Stomach (tissue), 9 donors: ENCODE results near the gene PLEKHA6. TPM values are rescaled to one million over a fixed set of nuclear protein-coding genes. Genes with fewer than 3 reads are reported as not detected.

ENCODE experiments used
- DNase-seq, 2 donors: peaks; one replicate each; pipeline versions ENCODE4 v3.0.0 to v3.0.0-alpha.2; 2013 to 2019
- H3K27ac ChIP-seq, 5 donors: fragments of 200-600 bp in 4 of 5; sonication (generic) in 4 of 5; one replicate each; pipeline ENCODE4 v1.5.1; 2013 to 2019; ENCODE audit warnings: mild to moderate bottlenecking in 1 of 5, moderate library complexity in 1 of 5
- H3K27me3 ChIP-seq, 3 donors: fragments of 200-600 bp; sonication (generic); one replicate each; pipeline ENCODE4 v1.5.1; 2017 to 2019; ENCODE audit warnings: mixed run types in 1 of 3
- H3K36me3 ChIP-seq, 4 donors: fragments of 200-600 bp; sonication (generic); 1 replicate in 3 of 4; 2 replicates in 1 of 4; pipeline ENCODE4 v1.5.1; 2016 to 2019
- H3K4me1 ChIP-seq, 4 donors: fragments of 200-600 bp; sonication (generic); one replicate each; pipeline ENCODE4 v1.5.1; 2016 to 2019
- H3K4me3 ChIP-seq, 4 donors: fragments of 200-600 bp; sonication (generic) in 3 of 4; one replicate each; pipeline ENCODE4 v1.5.1; 2016 to 2019; ENCODE audit warnings: mild to moderate bottlenecking in 1 of 4
- H3K9me3 ChIP-seq, 4 donors: fragments of 200-600 bp; sonication (generic); one replicate each; pipeline ENCODE4 v1.5.1; 2016 to 2019
- CTCF ChIP-seq, 7 experiments: fragments of 450-650 bp in 4 of 7; fragments of 200-600 bp in 3 of 7; sonication (generic) in 3 of 7; IDR thresholded peaks; one replicate each; pipeline ENCODE4 v1.5.1; 2016 to 2019; ENCODE audit warnings: antibody characterized with exemption in 7 of 7, control low read depth in 2 of 7, mild to moderate bottlenecking in 1 of 7
- EP300 ChIP-seq: sonication (generic); formaldehyde crosslinking; IDR thresholded peaks from one replicate; pipeline ENCODE4 v1.6.1; 2017; ENCODE audit warnings: antibody characterized with exemption
- POLR2A ChIP-seq, 4 donors: fragments of 450-650 bp; IDR thresholded peaks; one replicate each; pipeline ENCODE4 v1.6.1; 2016; ENCODE audit warnings: antibody characterized with exemption in 4 of 4, control low read depth in 2 of 4, mild to moderate bottlenecking in 1 of 4, moderate library complexity in 1 of 4
- POLR2AphosphoS5 ChIP-seq, 3 donors: sonication (generic); formaldehyde crosslinking; IDR thresholded peaks; one replicate each; pipeline ENCODE4 v1.6.1; 2016; ENCODE audit warnings: antibody characterized with exemption in 3 of 3
- WGBS, 5 donors: extraction: QIAGEN DNeasy Blood & Tissue Kit in 3 of 5; methylation state at CpG; one replicate each; pipeline versions ENCODE4 v1.1.5 to v1.1.7; 2013 to 2018; 5-methylcytosine and 5-hydroxymethylcytosine counted together
- intact Hi-C: fragments of 100-400 bp; cut with DNase I; formaldehyde crosslinking; loops from one replicate; pipeline ENCODE4 v1.15.1; 2023; ENCODE audit warnings: low total_unique reads
- polyA plus RNA-seq, 3 donors: library from polyadenylated mRNA; stranded (reverse); fragments of 200-250 nt; gene quantifications; one replicate each; pipeline ENCODE4 v1.2.3, GENCODE V29; 2013
- total RNA-seq, 5 donors: library from RNA; depleted of rRNA; stranded (reverse); fragments of >200 nt; gene quantifications; one replicate each; pipeline versions ENCODE4 v1.1.0 to v1.2.3, GENCODE V29; 2014 to 2016
- donor health status: healthy with polysubstance abuse.
- donor health status: Bipolar disorder and iron deficiency.
- donor health status: healthy.

The PLEKHA6 gene
- total and polyA plus RNA-seq, 8 donors: 6.4 to 97.9 (median 34.8) TPM

DNA sequence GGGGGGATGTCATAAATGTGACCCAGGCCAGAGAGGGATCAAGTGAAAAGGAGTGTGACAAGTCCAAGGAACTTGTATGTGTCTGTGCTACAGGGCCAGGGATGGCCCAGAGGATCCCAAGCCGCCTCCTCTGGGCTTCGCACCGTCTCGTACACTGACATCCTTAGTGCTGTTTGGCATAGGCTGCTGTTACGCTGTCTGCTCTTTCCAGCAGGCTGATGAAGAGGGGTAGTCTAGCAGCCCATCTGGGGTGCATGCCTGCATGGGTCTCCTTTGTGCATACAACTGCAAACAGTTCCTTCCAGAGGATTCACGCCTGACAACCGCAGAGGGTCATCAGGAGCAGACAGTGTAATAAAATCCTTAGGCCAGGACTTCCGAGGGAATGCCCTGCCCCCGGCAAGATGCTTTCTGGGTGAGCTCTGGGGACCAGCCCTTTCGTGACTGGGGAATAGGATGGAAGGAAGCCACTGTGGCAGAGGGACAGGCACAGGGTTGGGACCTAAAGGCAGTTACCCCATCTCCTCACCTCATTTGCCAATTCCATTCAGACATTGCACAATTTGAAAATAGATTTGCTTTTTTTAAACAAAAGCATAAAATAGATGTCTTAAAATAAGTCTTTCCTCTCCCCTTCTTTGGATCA, 139.6 kb downstream of the PLEKHA6 start:
- no peak overlapping the region for H3K27ac ChIP-seq
- peak in 1 of 2 donors; percentile 18 for DNase-seq
- H3K4me3 ChIP-seq: no peak overlapping the region
- intact Hi-C loops: no loop called here
- H3K36me3 ChIP-seq: peaks cover 20 to 58% (median 50%) of the 10 kb centered on the region in 4 donors
- no peaks in the 10 kb centered on the region for H3K9me3 ChIP-seq
- no peaks in the 10 kb centered on the region for H3K27me3 ChIP-seq
- H3K4me1 ChIP-seq: no peaks in the 10 kb centered on the region
- TF ChIP-seq POLR2AphosphoS5 (IDR thresholded peaks at IDR 0.05): no peak
- no peak for TF ChIP-seq EP300
- no peak for TF ChIP-seq POLR2A (IDR thresholded peaks at IDR 0.05)
- no peak for TF ChIP-seq CTCF (IDR thresholded peaks at IDR 0.05)
- 82 to 100% (median 88%) methylated on average over 3 to 10 of the region's 10 CpGs for WGBS, 5 donors

DNA sequence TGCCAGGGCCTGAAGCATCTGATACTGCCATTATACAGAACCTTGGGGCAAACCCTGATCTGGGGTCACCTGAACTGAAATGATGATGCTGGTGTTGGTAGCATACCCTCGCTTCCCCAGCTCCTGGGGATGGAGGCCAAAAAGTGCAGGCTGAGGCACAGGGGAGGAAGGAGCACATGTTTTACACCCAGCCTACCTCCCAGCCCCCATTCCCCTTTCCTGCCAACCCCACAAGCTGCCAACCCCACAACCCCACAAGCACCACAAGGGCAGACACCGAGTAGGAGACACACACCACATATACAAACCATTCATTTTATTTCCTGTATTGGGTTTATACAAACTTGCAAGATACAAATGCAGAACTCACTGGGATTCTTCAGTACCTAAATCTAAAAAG, 141.2 kb downstream of the PLEKHA6 start:
- Histone ChIP-seq H3K36me3 (peaks cover 20 to 43% (median 40%) of the 10 kb centered on the region in 4 donors), H3K4me3 (no peak overlapping the region), H3K27me3 (peaks cover 0 to 6% (median 0%) of the 10 kb centered on the region in 3 donors), H3K9me3 (no peaks in the 10 kb centered on the region), H3K27ac (no peak overlapping the region), H3K4me1 (peaks cover 7 to 11% (median 10%) of the 10 kb centered on the region in 4 donors)
- intact Hi-C loops: no loop called here
- DNase-seq: peak in 1 of 2 donors; percentile 14
- 35 to 60% (median 53%) methylated on average over 2 of the region's 2 CpGs for WGBS, 5 donors
- TF ChIP-seq POLR2AphosphoS5 (IDR thresholded peaks at IDR 0.05) (no peak), CTCF (IDR thresholded peaks at IDR 0.05) (no peak), POLR2A (IDR thresholded peaks at IDR 0.05) (no peak), EP300 (no peak)

DNA sequence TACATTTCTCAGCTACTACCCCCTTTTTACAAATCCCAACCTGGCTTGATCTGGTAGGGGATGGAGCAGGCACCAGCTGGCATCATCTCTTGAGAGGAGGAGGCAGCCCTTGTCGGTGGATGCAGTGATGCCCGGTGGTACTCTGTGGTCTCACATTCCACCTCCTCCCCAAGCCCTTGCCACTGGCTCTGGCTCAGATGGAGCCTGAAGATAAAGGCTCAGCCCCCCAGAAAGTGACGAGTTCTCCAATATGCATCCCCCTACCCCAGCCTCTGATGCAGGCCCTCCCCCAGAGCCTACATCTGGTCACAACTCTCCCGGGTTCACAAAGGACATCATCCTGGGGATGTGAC, 142.1 kb downstream of the PLEKHA6 start:
- H3K27me3 ChIP-seq: peaks cover 0 to 11% (median 0%) of the 10 kb centered on the region in 3 donors
- no peak for TF ChIP-seq POLR2A (IDR thresholded peaks at IDR 0.05)
- 53 to 73% (median 62%) methylated on average over 4 of the region's 4 CpGs for WGBS, 5 donors
- no peaks in the 10 kb centered on the region for H3K9me3 ChIP-seq
- H3K27ac ChIP-seq: no peak overlapping the region
- DNase-seq: no peak
- peaks cover 13 to 34% (median 31%) of the 10 kb centered on the region in 4 donors for H3K36me3 ChIP-seq
- intact Hi-C loops: no loop called here
- H3K4me3 ChIP-seq: no peak overlapping the region
- peaks cover 9 to 15% (median 14%) of the 10 kb centered on the region in 4 donors for H3K4me1 ChIP-seq

DNA sequence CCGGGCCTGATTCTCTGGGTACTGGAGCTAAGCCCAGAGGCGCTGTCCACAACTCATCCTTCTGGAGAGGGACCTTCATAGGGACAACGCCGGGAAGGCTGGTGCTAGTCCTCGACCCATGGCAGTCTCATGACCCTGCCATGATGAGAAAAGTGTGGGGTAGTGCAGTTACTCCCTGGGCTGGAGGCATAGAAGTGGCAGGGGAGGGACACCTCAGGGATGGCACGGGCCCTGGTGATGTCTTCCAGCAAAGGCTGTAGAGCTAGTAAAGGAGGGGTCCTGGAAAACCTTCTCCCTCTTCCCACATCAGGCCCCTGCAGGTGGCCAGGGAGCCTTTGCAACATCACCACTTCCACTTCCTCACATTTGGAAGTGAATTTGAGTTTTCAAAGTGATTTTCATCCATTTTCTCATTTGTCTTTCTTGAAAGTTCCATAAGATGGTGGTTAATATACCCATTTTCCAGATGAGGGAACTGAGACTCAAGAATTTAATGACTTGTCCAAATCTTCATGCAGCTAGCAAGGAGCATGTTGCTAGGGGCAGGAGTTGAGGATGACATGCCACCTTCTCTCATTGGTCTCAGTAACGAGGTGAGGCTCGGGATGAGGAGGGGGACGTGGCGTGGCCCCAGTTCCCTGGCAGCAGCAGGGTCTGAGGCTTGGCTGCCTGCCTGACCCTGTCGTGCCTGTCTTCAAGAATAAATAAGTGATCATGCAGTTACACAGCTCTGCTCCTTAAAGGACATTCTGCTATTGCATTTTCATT, 142.7 kb downstream of the PLEKHA6 start:
- WGBS, 5 donors: 77 to 84% (median 79%) methylated on average over 7 to 11 of the region's 11 CpGs
- H3K4me1 ChIP-seq: peaks cover 9 to 15% (median 14%) of the 10 kb centered on the region in 4 donors
- no peak for TF ChIP-seq EP300
- no peak for TF ChIP-seq POLR2AphosphoS5 (IDR thresholded peaks at IDR 0.05)
- no peak for TF ChIP-seq POLR2A (IDR thresholded peaks at IDR 0.05)
- TF ChIP-seq CTCF (IDR thresholded peaks at IDR 0.05): no peak
- intact Hi-C loops: no loop called here
- H3K9me3 ChIP-seq: no peaks in the 10 kb centered on the region
- H3K4me3 ChIP-seq: no peak overlapping the region
- H3K27me3 ChIP-seq: peaks cover 0 to 11% (median 0%) of the 10 kb centered on the region in 3 donors
- no peak for DNase-seq
- no peak overlapping the region for H3K27ac ChIP-seq
- peaks cover 8 to 28% (median 25%) of the 10 kb centered on the region in 4 donors for H3K36me3 ChIP-seq
